ENCODE data around the gene ZNF432. TPM values are rescaled to one million over a fixed set of nuclear protein-coding genes. Genes with fewer than 3 reads are reported as not detected.

The ZNF432 gene
- total and polyA plus RNA-seq, 2 experiments from 2014 or later = 3.3 to 13.2 TPM

DNA sequence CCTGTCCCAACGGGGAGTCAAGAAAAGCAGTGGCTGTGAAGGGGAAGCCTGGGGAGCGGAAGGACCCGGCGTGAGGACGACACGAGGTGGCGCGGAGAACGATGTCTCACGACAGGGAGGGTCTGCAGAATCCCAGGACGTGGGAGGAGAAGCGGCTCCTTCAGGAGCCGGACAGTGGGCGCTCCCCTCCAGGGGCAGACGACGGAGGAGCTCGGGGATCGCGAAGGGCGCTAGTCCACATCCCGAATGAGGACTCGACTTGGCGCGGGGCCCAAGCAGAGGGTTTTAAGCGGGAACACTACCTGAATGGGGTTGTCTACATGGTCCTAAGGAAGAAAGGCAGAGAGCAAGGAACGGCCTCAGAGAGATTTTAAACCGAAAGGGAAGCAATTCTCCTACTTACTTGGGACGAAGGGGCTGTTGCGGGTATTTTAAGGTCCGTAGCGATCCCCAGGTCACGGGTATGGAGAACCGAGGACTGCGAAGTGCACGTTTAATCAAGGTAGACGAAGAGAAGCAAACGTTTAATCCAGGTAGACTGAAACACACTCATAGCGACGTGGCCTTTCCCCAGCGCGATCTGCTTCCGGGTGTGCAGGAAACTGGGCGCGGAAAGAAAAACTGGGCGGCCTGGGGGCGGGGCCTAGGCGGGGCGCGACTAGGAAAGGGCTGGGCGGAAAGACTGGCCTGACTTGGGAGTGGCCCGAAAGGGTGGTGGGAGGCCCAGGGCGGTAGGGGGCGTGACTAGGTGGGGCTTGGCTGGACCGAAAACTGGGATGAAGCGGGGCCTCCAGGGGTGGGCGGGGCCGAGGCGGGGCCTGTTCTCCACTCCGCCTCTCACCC lies 46.8 kb upstream of the ZNF432 start, which contains the start of gene ZNF841 (continued):
- TF ChIP-seq ZNF462 (CRISPR knock-in tag; IDR thresholded peaks at IDR 0.05) = no peak
- TF ChIP-seq NANOG (IDR thresholded peaks at IDR 0.05; ENCODE audit: borderline replicate concordance) = no peak

DNA sequence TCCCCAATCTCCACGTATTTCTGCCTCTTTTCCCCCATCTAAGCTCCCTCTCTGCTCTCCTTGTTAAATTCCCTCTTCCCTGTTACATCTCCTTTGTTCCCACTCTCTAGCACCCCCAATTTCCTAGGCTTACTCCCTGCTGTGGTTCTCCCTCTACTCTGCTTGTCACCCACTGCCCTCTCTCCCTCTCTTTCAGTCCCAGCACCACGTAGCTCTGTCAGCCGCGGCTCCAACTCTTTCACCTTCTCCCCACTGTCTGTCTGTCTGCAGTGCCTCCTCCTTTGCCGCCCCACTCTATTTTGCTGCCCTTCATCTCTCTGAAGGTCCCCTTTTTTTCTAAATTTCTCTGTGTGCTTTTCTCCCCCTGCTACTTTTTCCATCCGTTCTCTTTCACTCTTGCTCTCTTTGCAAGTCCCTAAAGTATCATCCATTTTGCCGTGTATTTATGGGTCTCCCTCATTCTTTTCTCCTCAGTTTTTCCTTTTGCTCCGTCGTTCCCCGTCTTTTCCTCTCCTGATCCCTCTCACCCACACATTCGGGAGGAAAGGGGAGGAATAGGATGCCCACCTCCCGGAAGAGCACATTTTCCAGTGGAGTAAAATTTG lies 46.0 kb upstream of the ZNF432 start:
- Mint-ChIP-seq H3K4me1 (peaks cover 8% of the 10 kb centered on the region; the same call in 2 of the 3 replicates), H3K27me3 (ENCODE audit: insufficient read depth, low read depth, poor library complexity) (peaks cover 10% of the 10 kb centered on the region), H3K27ac (no peak overlapping the region), H3K36me3 (ENCODE audit: low read depth) (peaks cover 48% of the 10 kb centered on the region), H3K9me3 (peaks cover 43% of the 10 kb centered on the region), H3K4me3 (peak overlapping the region; percentile 91)
- Histone ChIP-seq H3K4me3 (peak overlapping the region; percentile 94), H3K36me3 (ENCODE audit: insufficient read depth) (peaks cover 4% of the 10 kb centered on the region; the same call in 1 of the 2 replicates), H3K79me2 (replicated peaks; ENCODE audit: insufficient read depth) (peaks cover 57% of the 10 kb centered on the region), H3K4me2 (peak overlapping the region; percentile 100), H3K4me1 (ENCODE audit: insufficient read depth) (no peaks in the 10 kb centered on the region), H4K20me1 (replicated peaks; ENCODE audit: insufficient read depth) (peaks cover 20% of the 10 kb centered on the region), H3K27ac (ENCODE audit: low read depth) (no peak overlapping the region), H3K27me3 (ENCODE audit: insufficient read depth) (peaks cover 4% of the 10 kb centered on the region; the same call in 1 of the 2 replicates), H3F3A (replicated peaks; ENCODE audit: low read depth) (0 out of 2 replicates have a peak, but pooled peaks cover 3% of the 10 kb centered on the region), H3K9me2 (ENCODE audit: insufficient read depth) (no peaks in the 10 kb centered on the region), H2AFZ (peak overlapping the region; percentile 99)
- TF ChIP-seq CREB1 (CRISPR knock-in tag; IDR thresholded peaks at IDR 0.05; ENCODE audit: low read depth) (no peak), ZNF462 (CRISPR knock-in tag; IDR thresholded peaks at IDR 0.05) (no peak), POLR2AphosphoS5 (IDR thresholded peaks at IDR 0.05; ENCODE audit: low read depth) (no peak)
- TF ChIP-seq, protein P1, sequence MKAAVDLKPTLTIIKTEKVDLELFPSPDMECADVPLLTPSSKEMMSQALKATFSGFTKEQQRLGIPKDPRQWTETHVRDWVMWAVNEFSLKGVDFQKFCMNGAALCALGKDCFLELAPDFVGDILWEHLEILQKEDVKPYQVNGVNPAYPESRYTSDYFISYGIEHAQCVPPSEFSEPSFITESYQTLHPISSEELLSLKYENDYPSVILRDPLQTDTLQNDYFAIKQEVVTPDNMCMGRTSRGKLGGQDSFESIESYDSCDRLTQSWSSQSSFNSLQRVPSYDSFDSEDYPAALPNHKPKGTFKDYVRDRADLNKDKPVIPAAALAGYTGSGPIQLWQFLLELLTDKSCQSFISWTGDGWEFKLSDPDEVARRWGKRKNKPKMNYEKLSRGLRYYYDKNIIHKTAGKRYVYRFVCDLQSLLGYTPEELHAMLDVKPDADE (IDR thresholded peaks at IDR 0.05) = no peak
- ATAC-seq = peak; percentile 45
- no peak for DNase-seq (ENCODE audit: low spot score)

All from GM23338 (cell line).